SH-SY5Y (cell line): Measurements from ENCODE around the gene TMEM181.

ENCODE experiments used
- GATA2 ChIP-seq: IDR thresholded peaks from 2 replicates; pipeline ENCODE4 v1.6.1; 2011; ENCODE audit warnings: mild to moderate bottlenecking, low read depth, low read length
- GATA3 ChIP-seq: IDR thresholded peaks from 2 replicates; pipeline ENCODE4 v1.6.1; 2011; ENCODE audit warnings: low read depth, mild to moderate bottlenecking, low read length, moderate library complexity

DNA sequence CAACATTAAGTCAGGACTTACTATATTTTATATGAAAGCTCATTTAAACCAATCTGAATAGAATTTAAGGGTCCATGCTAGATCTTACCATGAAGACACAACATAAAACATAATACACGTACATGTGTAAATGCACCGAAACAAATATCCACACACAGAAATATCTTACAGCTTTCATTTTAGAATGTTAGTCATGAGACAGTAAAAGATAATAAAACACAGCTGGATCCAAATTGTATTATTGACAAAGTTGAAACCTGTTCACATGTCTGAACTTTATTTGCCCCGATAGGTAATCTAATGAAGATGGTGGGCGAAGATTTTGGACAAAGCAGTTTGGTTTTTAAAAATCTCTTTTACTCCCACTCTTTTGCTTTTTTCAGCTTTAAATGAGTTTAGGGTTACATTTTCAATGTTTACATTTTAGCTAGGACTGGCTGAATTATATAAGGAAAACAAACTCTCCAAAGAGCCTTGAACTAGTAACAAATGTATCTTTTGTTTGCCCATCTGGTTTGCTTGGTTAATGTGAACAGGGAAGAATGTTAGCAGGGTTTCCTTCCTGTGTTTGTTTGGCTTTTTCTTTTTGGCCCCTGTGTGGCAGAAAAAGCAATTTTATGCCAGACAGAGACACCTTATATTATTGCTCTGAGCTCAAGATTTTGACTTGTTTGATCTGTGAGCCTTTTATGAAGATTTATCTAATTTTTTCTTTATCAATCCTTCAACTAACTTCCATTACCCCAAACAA, 5.1 kb upstream of the TMEM181 start:
- TF ChIP-seq GATA2 (no peak), GATA3 (no peak)
